Osteocyte (in vitro differentiated cells): Measurements from ENCODE around the gene DCDC2. TPM values are rescaled to one million over a fixed set of nuclear protein-coding genes. Genes with fewer than 3 reads are reported as not detected.

Experiments used
- DNase-seq: peaks from one replicate; pipeline ENCODE4 v3.0.0; 2021; ENCODE audit warnings: mixed read lengths; ENCODE audit not compliant: unreplicated experiment; ENCODE audit errors: extremely low spot score
- H3K27ac Mint-ChIP-seq: one replicate; pipeline ENCODE4 v1.8.0; 2021; ENCODE audit warnings: mild to moderate bottlenecking, mixed read lengths; ENCODE audit not compliant: unreplicated experiment
- H3K27me3 Mint-ChIP-seq: one replicate; pipeline ENCODE4 v1.8.0; 2021; ENCODE audit warnings: mixed read lengths; ENCODE audit not compliant: unreplicated experiment
- H3K36me3 Mint-ChIP-seq: one replicate; pipeline ENCODE4 v1.8.0; 2021; ENCODE audit warnings: mixed read lengths; ENCODE audit not compliant: unreplicated experiment
- H3K4me1 Mint-ChIP-seq: one replicate; pipeline ENCODE4 v1.8.0; 2021; ENCODE audit warnings: mixed read lengths; ENCODE audit not compliant: unreplicated experiment
- H3K4me3 Mint-ChIP-seq: one replicate; pipeline ENCODE4 v1.8.0; 2021; ENCODE audit warnings: mild to moderate bottlenecking, moderate library complexity, mixed read lengths; ENCODE audit not compliant: unreplicated experiment
- H3K9me3 Mint-ChIP-seq: one replicate; pipeline ENCODE4 v1.8.0; 2021; ENCODE audit warnings: mixed read lengths; ENCODE audit not compliant: unreplicated experiment
- total RNA-seq: library from RNA; stranded (reverse); gene quantifications from 2 replicates; pipeline ENCODE4 v1.2.1, GENCODE V29; 2021
- TF ChIP-seq, protein P1 (sequence below): fragments of 200-600 bp; sonication (generic); IDR thresholded peaks from 2 replicates; pipeline ENCODE4 v1.5.0; 2021; ENCODE audit warnings: antibody characterized with exemption, mild to moderate bottlenecking, moderate library complexity

DCDC2 gene
- total RNA-seq, 1 donor from 2014 or later = 1.0 TPM

- Mint-ChIP-seq H3K4me3 (no peak overlapping the region), H3K9me3 (peaks cover 2% of the 10 kb centered on the region), H3K27me3 (peaks cover 22% of the 10 kb centered on the region), H3K27ac (no peak overlapping the region), H3K36me3 (no peaks in the 10 kb centered on the region), H3K4me1 (no peaks in the 10 kb centered on the region)
- TF ChIP-seq, protein P1, sequence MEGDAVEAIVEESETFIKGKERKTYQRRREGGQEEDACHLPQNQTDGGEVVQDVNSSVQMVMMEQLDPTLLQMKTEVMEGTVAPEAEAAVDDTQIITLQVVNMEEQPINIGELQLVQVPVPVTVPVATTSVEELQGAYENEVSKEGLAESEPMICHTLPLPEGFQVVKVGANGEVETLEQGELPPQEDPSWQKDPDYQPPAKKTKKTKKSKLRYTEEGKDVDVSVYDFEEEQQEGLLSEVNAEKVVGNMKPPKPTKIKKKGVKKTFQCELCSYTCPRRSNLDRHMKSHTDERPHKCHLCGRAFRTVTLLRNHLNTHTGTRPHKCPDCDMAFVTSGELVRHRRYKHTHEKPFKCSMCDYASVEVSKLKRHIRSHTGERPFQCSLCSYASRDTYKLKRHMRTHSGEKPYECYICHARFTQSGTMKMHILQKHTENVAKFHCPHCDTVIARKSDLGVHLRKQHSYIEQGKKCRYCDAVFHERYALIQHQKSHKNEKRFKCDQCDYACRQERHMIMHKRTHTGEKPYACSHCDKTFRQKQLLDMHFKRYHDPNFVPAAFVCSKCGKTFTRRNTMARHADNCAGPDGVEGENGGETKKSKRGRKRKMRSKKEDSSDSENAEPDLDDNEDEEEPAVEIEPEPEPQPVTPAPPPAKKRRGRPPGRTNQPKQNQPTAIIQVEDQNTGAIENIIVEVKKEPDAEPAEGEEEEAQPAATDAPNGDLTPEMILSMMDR = no peak
- no peak for DNase-seq
Observed at GRCh38 chr6:24195836-24196597, 161.8 kb downstream of the DCDC2 start.

GRCh38 chr6:24194978-24195700 lies 162.7 kb downstream of the DCDC2 start:
- H3K4me1 Mint-ChIP-seq = no peaks in the 10 kb centered on the region
- no peak overlapping the region for H3K4me3 Mint-ChIP-seq
- TF ChIP-seq, protein P1 = no peak
- DNase-seq = no peak
- no peaks in the 10 kb centered on the region for H3K36me3 Mint-ChIP-seq
- no peak overlapping the region for H3K27ac Mint-ChIP-seq
- H3K27me3 Mint-ChIP-seq = peaks cover 21% of the 10 kb centered on the region
- H3K9me3 Mint-ChIP-seq = no peaks in the 10 kb centered on the region

GRCh38 chr6:24193364-24193763 lies 164.5 kb downstream of the DCDC2 start:
- DNase-seq = no peak
- Mint-ChIP-seq H3K36me3 (no peaks in the 10 kb centered on the region), H3K9me3 (no peaks in the 10 kb centered on the region), H3K4me3 (no peak overlapping the region), H3K27me3 (peaks cover 27% of the 10 kb centered on the region), H3K4me1 (no peaks in the 10 kb centered on the region), H3K27ac (no peak overlapping the region)
- TF ChIP-seq, protein P1 = no peak

DNA sequence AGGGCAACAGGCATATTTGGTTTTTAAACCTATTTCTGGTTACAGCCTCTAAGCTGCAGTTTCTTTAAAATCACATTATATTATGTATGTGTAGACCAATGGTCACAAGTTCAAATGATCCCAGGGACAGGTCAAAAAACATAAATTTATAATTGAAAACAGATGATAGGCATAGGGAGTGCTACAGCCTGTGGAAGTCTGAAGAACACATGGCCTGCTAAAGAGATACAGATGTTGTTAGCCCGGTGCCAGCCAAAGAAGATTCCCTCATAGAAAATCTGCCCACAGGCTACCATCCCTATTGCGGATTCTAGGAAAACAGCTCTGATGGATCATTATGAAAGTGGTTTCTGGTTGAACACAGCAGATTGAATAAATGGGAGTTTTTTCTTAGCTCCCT lies 166.5 kb downstream of the DCDC2 start:
- Mint-ChIP-seq H3K9me3 (no peaks in the 10 kb centered on the region), H3K27me3 (peaks cover 27% of the 10 kb centered on the region), H3K4me1 (no peaks in the 10 kb centered on the region), H3K27ac (no peak overlapping the region), H3K36me3 (no peaks in the 10 kb centered on the region), H3K4me3 (no peak overlapping the region)
- TF ChIP-seq, protein P1 = no peak
- DNase-seq = no peak

DNA sequence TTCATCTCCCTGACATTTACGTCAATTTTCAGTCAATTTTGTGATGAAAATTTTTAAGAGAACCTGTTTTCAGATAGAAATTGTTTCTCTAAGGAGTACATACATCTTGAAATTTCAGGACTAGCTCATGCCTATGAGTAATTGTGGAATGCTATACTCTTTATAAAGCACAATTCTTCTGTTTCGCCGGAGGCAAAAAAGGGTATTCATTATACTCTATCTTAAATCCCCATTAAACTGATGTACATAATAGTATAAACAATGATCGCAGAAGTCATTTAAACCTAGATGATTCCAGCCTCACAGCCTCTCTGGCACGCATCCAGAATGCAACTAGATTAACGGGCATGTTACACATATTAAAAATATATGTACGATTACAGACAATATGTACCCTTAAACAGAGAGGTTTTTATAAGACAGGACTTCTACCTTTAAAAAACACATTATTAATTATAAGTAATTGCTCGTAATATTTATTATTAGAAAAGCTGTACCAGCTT lies 169.2 kb downstream of the DCDC2 start:
- no peaks in the 10 kb centered on the region for H3K9me3 Mint-ChIP-seq
- H3K4me1 Mint-ChIP-seq = no peaks in the 10 kb centered on the region
- DNase-seq = no peak
- no peaks in the 10 kb centered on the region for H3K36me3 Mint-ChIP-seq
- H3K27me3 Mint-ChIP-seq = peaks cover 22% of the 10 kb centered on the region
- H3K4me3 Mint-ChIP-seq = no peak overlapping the region
- H3K27ac Mint-ChIP-seq = no peak overlapping the region
- TF ChIP-seq, protein P1 = no peak
